NCI-H82 (cell line): ENCODE measurements around the gene C3.
"Not testable (repeated sequence)": the region's sequence is repeated elsewhere in the genome, so short reads cannot be mapped to it uniquely, and the experiment has no call there.

Experiments
- DNase-seq: peaks from one replicate; lab custom pipeline; 2025; lab: John Stamatoyannopoulos, UW

Gene C3

DNA sequence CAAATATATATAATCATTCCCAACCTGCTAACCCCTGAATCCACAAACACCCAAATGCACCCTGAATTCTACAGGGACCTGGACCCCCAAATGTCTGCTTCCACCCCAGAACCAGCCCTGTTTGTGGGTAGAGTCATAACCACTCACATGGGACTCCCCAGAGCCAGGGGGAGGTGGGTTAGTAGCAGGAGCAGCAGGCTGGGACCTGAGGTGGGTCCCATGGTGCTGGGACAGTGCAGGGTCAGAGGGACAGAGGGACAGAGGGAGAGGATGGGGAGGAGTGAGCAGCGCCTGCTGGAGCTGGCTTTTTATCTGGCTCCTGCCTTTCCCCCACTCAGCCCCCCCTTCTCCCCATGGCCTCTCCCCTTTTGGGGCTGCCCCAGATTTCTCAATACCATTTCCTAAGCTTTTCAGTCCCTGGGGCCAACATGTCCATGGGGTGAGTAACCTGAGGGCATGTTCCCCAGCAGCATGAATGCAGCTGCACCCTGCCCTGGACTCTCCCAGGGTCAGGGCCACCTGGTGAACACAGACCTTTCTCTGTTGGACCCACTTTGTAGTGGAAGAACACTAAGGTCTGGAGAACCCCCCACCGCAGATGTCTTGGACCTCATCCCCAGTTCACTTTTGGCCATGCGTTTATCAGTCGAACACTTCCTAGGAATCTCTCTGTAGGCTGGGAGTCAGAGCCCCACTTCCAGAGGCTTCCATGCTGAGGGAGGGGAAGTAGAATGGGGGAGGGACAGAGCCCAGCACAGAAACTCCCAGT lies at the start of gene C3:
C3 (minus strand) TSS at position 282 of the 769 bp plus-strand sequence; CDS start at position 221, 61 bp downstream.
- no peak for DNase-seq

DNA sequence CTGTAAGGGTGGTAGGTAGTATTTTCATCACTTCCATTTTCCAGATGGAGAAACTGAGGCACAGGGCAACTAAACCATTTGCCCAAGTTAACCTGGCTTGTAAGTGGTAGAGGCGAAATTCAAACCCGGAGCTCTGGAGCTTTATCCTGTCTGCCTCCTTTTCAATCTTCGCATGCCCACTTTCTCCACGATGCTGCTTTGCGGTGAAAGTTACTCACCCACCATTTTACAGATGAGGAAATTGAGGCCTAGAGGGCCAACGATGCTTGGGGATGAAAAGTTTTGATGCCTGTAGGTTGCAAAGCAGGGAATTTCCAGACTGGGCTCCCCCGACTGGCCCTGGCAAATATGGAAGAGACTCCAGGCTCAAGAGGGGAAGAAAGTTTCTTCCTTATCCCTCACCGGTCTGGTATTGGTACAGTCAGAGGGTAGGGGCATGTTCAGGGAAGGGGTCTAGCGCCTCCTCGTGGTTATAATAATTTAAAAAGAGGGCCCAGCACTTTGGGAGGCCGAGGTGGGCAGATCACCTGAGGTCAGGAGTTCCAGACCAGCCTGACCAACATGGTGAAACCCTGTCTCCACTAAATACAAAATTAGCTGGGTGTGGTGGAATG lies 48.7 kb upstream of the C3 start:
- peak; percentile 29 for DNase-seq

GRCh38 chr19:6768236-6768785 lies 47.9 kb upstream of the C3 start:
- DNase-seq: no peak

- peak; percentile 78 for DNase-seq
Observed at GRCh38 chr19:6767357-6768235, 47.1 kb upstream of the C3 start, which contains the start of gene SH2D3A. TSS of gene SH2D3A (minus strand) at chr19:6767435. CDS start at chr19:6763748, 3,687 bp downstream.

DNA sequence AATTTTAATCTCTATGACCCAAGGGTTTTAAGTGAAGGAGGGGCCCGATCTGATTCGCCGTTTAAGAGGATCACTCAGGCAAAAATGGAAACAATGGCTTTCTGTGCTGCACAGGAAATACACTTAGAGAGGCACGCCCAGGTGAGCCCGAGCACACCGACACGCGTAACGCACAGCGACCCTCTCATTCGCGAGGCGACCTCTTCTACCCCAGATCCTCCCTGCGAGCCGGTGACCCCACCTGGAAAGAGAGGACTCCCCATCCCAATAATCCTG lies 46.6 kb upstream of the C3 start:
- DNase-seq: no peak

DNA sequence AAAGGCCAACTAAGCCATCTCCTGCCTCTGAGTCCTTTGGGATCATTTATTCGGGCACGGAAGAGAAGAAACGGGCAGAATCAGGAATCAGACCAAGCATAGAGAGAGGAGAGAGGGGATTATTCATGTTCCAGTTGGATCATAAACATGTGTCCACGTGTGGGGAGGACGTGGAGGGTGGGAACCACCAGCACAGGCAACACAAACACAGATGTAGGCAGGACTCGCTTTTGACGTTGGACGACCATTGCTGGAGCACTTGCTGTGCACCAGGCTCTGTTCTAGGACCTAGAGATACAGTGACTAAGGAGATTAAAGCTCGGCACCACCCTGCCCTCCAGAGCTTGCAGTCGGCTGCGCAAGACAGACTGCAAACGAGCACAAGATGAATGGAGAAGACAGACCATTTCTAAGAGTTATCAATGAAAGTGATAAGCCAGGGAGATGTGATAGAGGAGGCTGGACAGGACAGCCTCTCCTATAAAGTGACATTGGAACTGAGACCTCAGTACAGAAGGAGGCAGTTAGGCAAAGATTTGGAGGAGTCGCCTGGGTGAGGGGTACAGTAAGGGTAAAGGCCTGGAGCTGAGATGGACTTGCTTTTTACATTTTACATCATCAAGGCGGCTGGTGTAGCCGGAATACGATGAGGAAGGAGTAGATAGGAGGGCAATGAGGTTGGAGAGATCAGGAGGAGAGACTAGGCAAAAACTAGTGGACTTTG lies 46.1 kb upstream of the C3 start:
- no peak for DNase-seq

DNA sequence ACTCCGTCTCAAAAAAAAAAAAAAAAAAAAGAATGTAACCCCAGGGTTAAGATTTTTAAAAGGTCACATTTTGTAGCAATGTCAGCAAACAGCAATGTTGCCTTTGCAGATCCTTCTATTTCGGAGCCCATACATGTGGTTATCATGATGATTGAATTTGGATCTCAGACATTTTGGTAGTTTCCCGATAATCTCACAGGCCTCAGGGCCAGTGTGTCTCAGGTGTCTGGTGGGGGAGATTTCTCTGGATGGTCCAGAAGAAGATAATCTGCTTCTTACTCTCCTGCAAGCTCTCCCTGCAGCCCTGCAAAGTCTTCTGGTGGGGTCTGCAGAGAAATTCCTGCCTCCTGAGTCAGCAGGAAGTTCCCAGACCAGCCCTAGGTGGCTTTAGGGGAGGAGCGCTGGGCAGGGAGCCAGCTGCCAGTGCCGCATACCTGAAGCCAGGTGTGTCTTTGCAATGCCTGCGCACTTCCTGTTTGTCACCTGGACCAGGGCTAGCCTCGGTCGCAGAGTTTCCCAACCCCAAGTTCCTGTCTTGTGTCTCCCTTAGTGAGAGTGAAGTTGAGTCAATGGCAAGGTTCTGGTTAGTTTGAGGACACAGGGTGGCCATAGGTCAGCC lies 45.4 kb upstream of the C3 start:
- DNase-seq: no peak

GRCh38 chr19:6762253-6762797 lies 41.9 kb upstream of the C3 start:
- DNase-seq: not testable (repeated sequence)

GRCh38 chr19:6761053-6761676 lies 40.7 kb upstream of the C3 start:
- peak; percentile 61 for DNase-seq

- no peak for DNase-seq
Observed at GRCh38 chr19:6760606-6761005, 40.2 kb upstream of the C3 start.

- DNase-seq: no peak
Observed at GRCh38 chr19:6754653-6755463, 34.4 kb upstream of the C3 start.

GRCh38 chr19:6754136-6754535 lies 33.7 kb upstream of the C3 start:
- DNase-seq: no peak

- DNase-seq: peak; percentile 24
Observed at GRCh38 chr19:6753178-6754031, 33.0 kb upstream of the C3 start.

GRCh38 chr19:6752256-6753177 lies 32.1 kb upstream of the C3 start:
- no peak for DNase-seq

GRCh38 chr19:6751189-6751588 lies 30.7 kb upstream of the C3 start:
- no peak for DNase-seq

DNA sequence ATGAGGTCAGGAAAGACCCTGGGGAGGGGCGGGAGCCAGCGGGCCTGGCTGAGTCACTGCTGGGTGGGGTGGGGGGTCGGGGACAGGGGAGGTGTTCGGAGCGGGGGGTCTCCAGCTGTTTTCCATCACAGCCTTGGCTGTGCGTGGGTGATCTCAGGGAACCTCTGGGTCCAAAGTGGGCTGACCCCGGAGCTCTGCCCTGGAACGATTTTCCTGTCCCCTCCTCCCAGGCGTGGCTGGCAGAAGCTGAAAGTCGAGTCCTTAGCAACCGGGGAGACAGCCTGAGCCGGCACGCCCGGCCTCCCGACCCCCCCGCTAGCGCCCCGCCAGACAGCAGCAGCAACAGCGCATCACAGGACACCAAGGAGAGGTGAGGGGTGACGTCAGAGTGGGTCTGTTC lies 29.6 kb upstream of the C3 start:
- DNase-seq: no peak

- not testable (repeated sequence) for DNase-seq
Observed at GRCh38 chr19:6748543-6748942, 28.1 kb upstream of the C3 start.

DNA sequence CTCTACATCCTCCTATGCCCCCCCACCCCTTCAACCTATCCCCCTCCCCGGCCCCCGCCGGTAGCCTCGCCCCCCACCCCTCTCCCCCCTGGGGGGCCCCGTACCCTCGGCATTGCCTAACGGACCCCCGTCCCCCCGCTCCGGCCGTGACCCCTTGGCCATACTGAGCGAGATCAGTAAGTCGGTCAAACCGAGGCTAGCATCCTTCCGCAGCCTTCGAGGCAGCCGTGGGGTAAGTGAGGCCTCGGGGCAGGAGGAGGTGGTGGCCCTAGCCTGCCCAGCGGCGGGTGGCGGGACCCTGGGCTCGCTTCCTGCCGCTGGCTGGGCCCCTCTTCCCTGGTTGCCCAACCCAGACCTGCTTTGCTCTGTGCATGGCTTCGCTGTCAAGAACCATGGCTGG lies 25.5 kb upstream of the C3 start:
- DNase-seq: no peak
